Activated T-cell treated with anti-CD3 and anti-CD28 coated beads, Interleukin-2, amount 50 U/mL, for 72 hours (primary cell): ENCODE data around the gene DPF3. TPM values are rescaled to one million over a fixed set of nuclear protein-coding genes. Genes with fewer than 3 reads are reported as not detected.

Experiments used
- ATAC-seq, 2 donors: fragments of 150-1000 bp; cut with Tn5 transposase; replicated peaks in 1 of 2; 2 replicates each; pipeline ENCODE4 v1.10.0; 2021; ENCODE audit warnings: moderate library complexity in 2 of 2, mild to moderate bottlenecking in 1 of 2
- DNase-seq, 2 donors: peaks; one replicate each; pipeline ENCODE4 v3.0.0; 2021 to 2022; ENCODE audit warnings: mixed read lengths in 1 of 2
- H3K27ac Mint-ChIP-seq: one replicate; pipeline ENCODE4 v1.8.0; 2022; ENCODE audit warnings: mild to moderate bottlenecking, moderate library complexity, mixed read lengths
- H3K27me3 Mint-ChIP-seq: one replicate; pipeline ENCODE4 v1.8.0; 2022; ENCODE audit warnings: low read depth, mixed read lengths
- H3K36me3 Mint-ChIP-seq, 2 donors: one replicate each; pipeline ENCODE4 v1.8.0; 2022; ENCODE audit warnings: mixed read lengths in 2 of 2, mild to moderate bottlenecking in 1 of 2; ENCODE audit not compliant: insufficient read depth in 2 of 2
- H3K4me1 Mint-ChIP-seq: one replicate; pipeline ENCODE4 v1.8.0; 2022; ENCODE audit warnings: low read depth, mixed read lengths
- H3K4me3 Mint-ChIP-seq, 2 donors: one replicate each; pipeline ENCODE4 v1.8.0; 2022; ENCODE audit warnings: mild to moderate bottlenecking in 2 of 2, mixed read lengths in 2 of 2, moderate library complexity in 2 of 2
- H3K9me3 Mint-ChIP-seq, 2 donors: one replicate each; pipeline ENCODE4 v1.8.0; 2022; ENCODE audit warnings: mixed read lengths in 2 of 2
- total RNA-seq, 2 donors: library from RNA; stranded (reverse); gene quantifications; one replicate each; pipeline ENCODE4 v1.2.3, GENCODE V29; 2022

DPF3 gene
- total RNA-seq, 2 donors from 2014 or later = 0.23 to 0.62 TPM

GRCh38 chr14:72610096-72610830 is 283.6 kb downstream of the DPF3 start:
- Mint-ChIP-seq H3K36me3 (no peaks in the 10 kb centered on the region), H3K4me1 (no peaks in the 10 kb centered on the region), H3K4me3 (no peak overlapping the region), H3K27ac (no peak overlapping the region), H3K27me3 (peaks cover 7% of the 10 kb centered on the region), H3K9me3 (no peaks in the 10 kb centered on the region)
- no peak for ATAC-seq
- DNase-seq = no peak

GRCh38 chr14:72609205-72609916 is 284.5 kb downstream of the DPF3 start:
- Mint-ChIP-seq H3K4me1 (no peaks in the 10 kb centered on the region), H3K36me3 (no peaks in the 10 kb centered on the region), H3K4me3 (no peak overlapping the region), H3K27ac (no peak overlapping the region), H3K9me3 (no peaks in the 10 kb centered on the region), H3K27me3 (peaks cover 7% of the 10 kb centered on the region)
- DNase-seq (no peak), ATAC-seq (no peak)

GRCh38 chr14:72608391-72609204 is 285.3 kb downstream of the DPF3 start:
- Mint-ChIP-seq H3K4me3 (no peak overlapping the region), H3K36me3 (no peaks in the 10 kb centered on the region), H3K4me1 (no peaks in the 10 kb centered on the region), H3K27me3 (peaks cover 7% of the 10 kb centered on the region), H3K9me3 (no peaks in the 10 kb centered on the region), H3K27ac (no peak overlapping the region)
- no peak for ATAC-seq
- DNase-seq = no peak

GRCh38 chr14:72607386-72608130 is 286.3 kb downstream of the DPF3 start:
- H3K4me1 Mint-ChIP-seq = no peaks in the 10 kb centered on the region
- DNase-seq (no peak), ATAC-seq (no peak)
- no peak overlapping the region for H3K4me3 Mint-ChIP-seq
- H3K36me3 Mint-ChIP-seq = no peaks in the 10 kb centered on the region
- H3K9me3 Mint-ChIP-seq = no peaks in the 10 kb centered on the region
- peaks cover 4% of the 10 kb centered on the region for H3K27me3 Mint-ChIP-seq
- H3K27ac Mint-ChIP-seq = no peak overlapping the region

GRCh38 chr14:72606879-72607278 is 287.0 kb downstream of the DPF3 start:
- no peak for DNase-seq
- Mint-ChIP-seq H3K27me3 (peaks cover 1% of the 10 kb centered on the region), H3K27ac (no peak overlapping the region), H3K36me3 (no peaks in the 10 kb centered on the region), H3K9me3 (no peaks in the 10 kb centered on the region), H3K4me3 (no peak overlapping the region), H3K4me1 (no peaks in the 10 kb centered on the region)
- no peak for ATAC-seq

- no peaks in the 10 kb centered on the region for H3K36me3 Mint-ChIP-seq
- no peaks in the 10 kb centered on the region for H3K4me1 Mint-ChIP-seq
- ATAC-seq (no peak), DNase-seq (no peak)
- H3K27me3 Mint-ChIP-seq = peaks cover 9% of the 10 kb centered on the region
- no peak overlapping the region for H3K27ac Mint-ChIP-seq
- no peak overlapping the region for H3K4me3 Mint-ChIP-seq
- H3K9me3 Mint-ChIP-seq = no peaks in the 10 kb centered on the region
Observed at GRCh38 chr14:72605921-72606220, 288.0 kb downstream of the DPF3 start.

DNA sequence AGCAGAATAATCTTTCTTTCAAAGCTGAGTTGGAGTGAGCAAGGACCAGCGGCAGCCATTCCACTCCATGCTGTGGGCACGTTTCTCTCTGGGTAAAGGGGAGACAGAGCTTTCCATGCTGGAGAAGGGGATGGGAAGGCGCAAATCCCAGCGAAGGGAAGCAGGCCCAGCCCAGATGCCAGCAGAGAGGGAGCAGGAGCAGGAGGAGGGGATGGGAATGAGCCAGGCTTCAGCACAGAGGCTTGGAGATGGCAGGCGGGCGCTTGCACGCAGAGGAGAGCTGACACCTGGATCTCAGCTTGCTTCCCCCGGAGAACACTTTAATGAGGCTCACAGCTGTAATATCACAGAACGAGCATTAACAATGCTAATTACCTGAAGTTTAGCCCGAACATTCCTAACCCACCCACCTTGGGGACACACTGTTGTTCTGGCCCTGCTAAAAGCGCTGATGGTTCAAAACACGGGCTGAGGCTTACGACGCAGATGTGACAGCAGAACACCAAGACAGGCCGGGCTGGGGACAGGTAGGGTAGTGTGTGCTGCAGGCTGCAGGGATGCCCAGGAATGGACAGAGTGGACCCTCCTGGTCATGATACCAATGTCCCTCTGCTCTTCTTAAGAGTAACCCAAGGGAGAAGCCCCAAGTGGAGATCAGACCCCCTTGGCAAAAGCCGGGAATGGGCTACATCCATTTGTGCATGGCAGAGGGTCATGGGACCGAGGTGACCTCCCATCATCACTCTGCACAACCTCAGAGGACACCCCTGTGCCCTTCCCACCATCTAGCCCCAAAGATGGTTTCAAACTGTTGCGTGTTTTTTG is 288.6 kb downstream of the DPF3 start:
- H3K4me1 Mint-ChIP-seq = no peaks in the 10 kb centered on the region
- no peaks in the 10 kb centered on the region for H3K36me3 Mint-ChIP-seq
- DNase-seq (no peak), ATAC-seq (no peak)
- H3K27me3 Mint-ChIP-seq = peaks cover 11% of the 10 kb centered on the region
- H3K4me3 Mint-ChIP-seq = no peak overlapping the region
- H3K9me3 Mint-ChIP-seq = no peaks in the 10 kb centered on the region
- H3K27ac Mint-ChIP-seq = no peak overlapping the region

DNA sequence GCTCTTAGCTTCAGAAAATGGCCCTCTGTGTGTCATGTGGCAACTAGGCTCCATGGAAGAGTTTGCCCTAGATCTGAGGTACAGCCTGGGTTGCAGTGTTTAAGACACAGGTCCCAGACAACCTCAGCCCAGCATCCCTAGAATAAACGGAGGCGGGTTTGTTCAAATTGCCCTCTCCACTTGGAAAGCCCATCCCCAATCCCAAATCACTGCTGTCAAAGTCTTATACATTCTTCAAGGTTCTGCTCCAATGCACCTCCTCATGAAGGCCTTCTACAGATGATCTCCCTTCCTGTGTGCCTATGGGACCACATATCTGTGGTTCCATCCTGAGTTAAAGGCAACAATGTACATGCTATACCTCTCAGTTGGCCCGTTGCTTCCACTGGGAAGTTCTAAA is 289.8 kb downstream of the DPF3 start:
- no peaks in the 10 kb centered on the region for H3K36me3 Mint-ChIP-seq
- H3K4me1 Mint-ChIP-seq = no peaks in the 10 kb centered on the region
- H3K27ac Mint-ChIP-seq = no peak overlapping the region
- ATAC-seq (no peak), DNase-seq (no peak)
- H3K9me3 Mint-ChIP-seq = no peaks in the 10 kb centered on the region
- H3K4me3 Mint-ChIP-seq = no peak overlapping the region
- H3K27me3 Mint-ChIP-seq = peaks cover 15% of the 10 kb centered on the region

DNA sequence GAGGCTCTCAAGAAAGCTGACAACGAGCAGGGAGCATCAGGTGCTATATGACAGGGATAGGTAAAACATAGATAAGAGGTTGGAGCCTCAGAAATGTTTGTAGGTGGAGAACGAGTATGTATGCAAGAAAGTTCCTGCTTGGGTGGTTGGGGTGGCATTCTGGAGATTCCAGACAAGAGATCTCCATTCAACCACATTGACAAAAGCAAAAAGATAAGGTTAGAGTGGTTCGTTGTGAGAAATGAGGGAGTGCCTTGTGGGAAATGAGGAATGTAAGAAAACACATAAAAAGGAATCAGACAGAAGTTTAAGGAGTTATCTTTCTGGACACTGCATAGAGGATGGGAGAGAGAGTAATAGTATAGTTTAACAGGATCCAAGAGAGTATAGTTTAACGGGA is 290.3 kb downstream of the DPF3 start:
- no peaks in the 10 kb centered on the region for H3K36me3 Mint-ChIP-seq
- ATAC-seq (no peak), DNase-seq (no peak)
- H3K4me1 Mint-ChIP-seq = no peaks in the 10 kb centered on the region
- peaks cover 15% of the 10 kb centered on the region for H3K27me3 Mint-ChIP-seq
- H3K27ac Mint-ChIP-seq = no peak overlapping the region
- no peak overlapping the region for H3K4me3 Mint-ChIP-seq
- no peaks in the 10 kb centered on the region for H3K9me3 Mint-ChIP-seq

- peaks cover 24% of the 10 kb centered on the region for H3K27me3 Mint-ChIP-seq
- ATAC-seq (no peak), DNase-seq (no peak)
- H3K27ac Mint-ChIP-seq = no peak overlapping the region
- H3K4me1 Mint-ChIP-seq = no peaks in the 10 kb centered on the region
- no peaks in the 10 kb centered on the region for H3K9me3 Mint-ChIP-seq
- no peak overlapping the region for H3K4me3 Mint-ChIP-seq
- no peaks in the 10 kb centered on the region for H3K36me3 Mint-ChIP-seq
Observed at GRCh38 chr14:72600551-72601330, 293.2 kb downstream of the DPF3 start.

DNA sequence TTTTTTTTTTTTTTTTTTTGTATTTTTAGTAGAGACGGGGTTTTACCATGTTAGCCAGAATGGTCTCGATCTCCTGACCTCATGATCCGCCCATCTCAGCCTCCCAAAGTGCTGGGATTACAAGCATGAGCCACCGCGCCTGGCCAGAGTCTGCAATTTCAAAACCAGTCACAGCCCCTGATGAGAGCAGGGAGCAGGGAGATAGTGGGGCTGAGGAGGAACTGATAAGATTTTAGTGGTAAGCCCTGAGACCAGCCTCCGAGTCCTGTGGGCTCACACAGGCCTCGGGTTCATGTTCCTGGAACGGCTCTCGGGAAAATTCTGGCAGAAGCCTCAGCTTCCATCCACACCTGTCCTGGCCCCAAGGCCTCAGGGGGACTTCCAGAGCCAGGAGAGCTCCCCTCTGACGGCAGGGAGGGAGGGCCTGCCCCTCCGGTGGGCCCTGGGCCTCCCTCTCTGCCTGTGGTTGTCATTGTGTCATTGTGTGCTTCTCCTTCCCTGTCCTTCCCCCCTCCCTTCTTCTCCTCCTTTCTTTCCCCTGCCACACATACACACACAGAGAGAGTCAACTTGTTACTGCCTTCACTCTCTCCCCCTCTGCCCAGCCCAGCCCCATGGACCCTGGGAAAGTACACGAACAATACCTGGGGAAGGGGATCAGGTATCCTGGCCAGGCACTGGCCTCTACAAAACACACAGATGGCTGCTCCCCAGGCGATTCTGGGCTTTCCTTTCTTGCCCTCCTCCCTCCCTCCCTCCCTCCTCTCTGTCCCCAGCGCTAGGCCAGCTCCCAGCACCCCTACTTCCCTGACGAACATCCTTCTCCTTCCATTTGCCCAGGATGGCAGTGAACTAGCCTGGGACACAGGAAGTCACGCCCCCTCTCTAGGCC is 294.1 kb downstream of the DPF3 start:
- Mint-ChIP-seq H3K27ac (no peak overlapping the region), H3K27me3 (peaks cover 24% of the 10 kb centered on the region), H3K36me3 (no peaks in the 10 kb centered on the region), H3K4me1 (peaks cover 6% of the 10 kb centered on the region), H3K4me3 (no peak overlapping the region), H3K9me3 (no peaks in the 10 kb centered on the region)
- DNase-seq = no peak
- no peak for ATAC-seq
